ENCODE results near the gene ZGLP1.
A peak's percentile ranks its signal among the peaks of the same experiment; 100 is the strongest.

Gene ZGLP1

GRCh38 chr19:10277795-10278589, 31.6 kb downstream of the ZGLP1 start:
- Mint-ChIP-seq H3K36me3 (ENCODE audit: low read depth) (no peaks in the 10 kb centered on the region), H3K4me1 (peaks cover 6% of the 10 kb centered on the region), H3K9me3 (no peaks in the 10 kb centered on the region), H3K27me3 (ENCODE audit: low read depth, poor library complexity) (peaks cover 33% of the 10 kb centered on the region), H3K4me3 (no peak overlapping the region), H3K27ac (no peak overlapping the region)
- DNase-seq, result no peak
- TF ChIP-seq CTCF (IDR thresholded peaks at IDR 0.05), result no peak

- no peak overlapping the region for H3K4me3 Mint-ChIP-seq
- H3K27me3 Mint-ChIP-seq (ENCODE audit: low read depth, poor library complexity), result peaks cover 59% of the 10 kb centered on the region
- peaks cover under 1% of the 10 kb centered on the region for H3K4me1 Mint-ChIP-seq
- H3K36me3 Mint-ChIP-seq (ENCODE audit: low read depth), result no peaks in the 10 kb centered on the region
- H3K9me3 Mint-ChIP-seq, result no peaks in the 10 kb centered on the region
- no peak for TF ChIP-seq CTCF (IDR thresholded peaks at IDR 0.05)
- no peak for DNase-seq
- H3K27ac Mint-ChIP-seq, result peak overlapping the region; percentile 92
Measured at GRCh38 chr19:10274589-10274988, 35.0 kb downstream of the ZGLP1 start.

GRCh38 chr19:10271543-10272086, 38.0 kb downstream of the ZGLP1 start:
- DNase-seq, result no peak
- no peaks in the 10 kb centered on the region for H3K36me3 Mint-ChIP-seq (ENCODE audit: low read depth)
- H3K9me3 Mint-ChIP-seq, result no peaks in the 10 kb centered on the region
- no peak overlapping the region for H3K27ac Mint-ChIP-seq
- no peaks in the 10 kb centered on the region for H3K4me1 Mint-ChIP-seq
- peak overlapping the region; percentile 34 for H3K4me3 Mint-ChIP-seq
- no peak for TF ChIP-seq CTCF (IDR thresholded peaks at IDR 0.05)
- H3K27me3 Mint-ChIP-seq (ENCODE audit: low read depth, poor library complexity), result peaks cover 72% of the 10 kb centered on the region

GRCh38 chr19:10270616-10271394, 38.8 kb downstream of the ZGLP1 start, which contains the start of gene ICAM1:
Gene ICAM1 (plus strand): TSS chr19:10271120. CDS start chr19:10271160, 40 bp downstream.
- DNase-seq, result peak; percentile 61
- Mint-ChIP-seq H3K4me1 (no peaks in the 10 kb centered on the region), H3K36me3 (ENCODE audit: low read depth) (no peaks in the 10 kb centered on the region), H3K27ac (no peak within 1 kb of the TSS), H3K9me3 (no peaks in the 10 kb centered on the region), H3K27me3 (ENCODE audit: low read depth, poor library complexity) (peaks cover 77% of the 10 kb centered on the region), H3K4me3 (peak within 1 kb of the TSS; percentile 34)
- TF ChIP-seq CTCF (IDR thresholded peaks at IDR 0.05), result no peak

- no peak for TF ChIP-seq CTCF (IDR thresholded peaks at IDR 0.05)
- peak; percentile 20 for DNase-seq
- peak overlapping the region; percentile 28 for H3K4me3 Mint-ChIP-seq
- no peak overlapping the region for H3K27ac Mint-ChIP-seq
- no peaks in the 10 kb centered on the region for H3K4me1 Mint-ChIP-seq
- H3K36me3 Mint-ChIP-seq (ENCODE audit: low read depth), result no peaks in the 10 kb centered on the region
- H3K27me3 Mint-ChIP-seq (ENCODE audit: low read depth, poor library complexity), result peaks cover 76% of the 10 kb centered on the region
- no peaks in the 10 kb centered on the region for H3K9me3 Mint-ChIP-seq
Measured at GRCh38 chr19:10270180-10270615, 39.4 kb downstream of the ZGLP1 start.

All from nephron progenitor cell (in vitro differentiated cells).